OCI-LY7 (cell line): ENCODE data around the gene LAPTM5. TPM values are rescaled to one million over a fixed set of nuclear protein-coding genes. Genes with fewer than 3 reads are reported as not detected.
A peak's percentile ranks its signal among the peaks of the same experiment; 100 is the strongest.

Experiments used
- BruUV-seq: library from RNA; stranded (reverse); fragments of 400-500 nt; replicated peaks from 2 replicates; lab custom pipeline; 2021; lab: Mats Ljungman, UMichigan
- CTCF ChIA-PET: fragments of 300-600 bp; sonication (Branson Sonifier 250); formaldehyde crosslinking; loops from one replicate; lab custom pipeline; 2022; ENCODE audit warnings: antibody characterized with exemption; ENCODE audit not compliant: unreplicated experiment; lab: Charles Lee
- POLR2A ChIA-PET: fragments of 300-600 bp; sonication (Branson Sonifier 250); formaldehyde crosslinking; loops from one replicate; lab custom pipeline; 2022; ENCODE audit warnings: antibody characterized with exemption; lab: Charles Lee
- DNase-seq: peaks from one replicate; pipeline ENCODE4 v3.0.0-alpha.2; 2015; ENCODE audit warnings: low spot score
- H2AFZ ChIP-seq: fragments of 200-600 bp; sonication (generic), shearing (Covaris generic); 2 replicates; pipeline ENCODE4 v1.6.1; 2014; ENCODE audit warnings: mild to moderate bottlenecking, antibody characterized with exemption, low read length, moderate library complexity
- H3K27ac ChIP-seq: fragments of 200-600 bp; sonication (generic); 2 replicates; pipeline ENCODE4 v1.5.1; 2014; ENCODE audit warnings: mixed run types, low read depth, mild to moderate bottlenecking, moderate library complexity, low read length, inconsistent platforms; ENCODE audit not compliant: poor library complexity, severe bottlenecking
- H3K36me3 ChIP-seq: fragments of 200-600 bp; sonication (generic); 2 replicates; pipeline ENCODE4 v1.6.1; 2014; ENCODE audit warnings: mild to moderate bottlenecking, antibody characterized with exemption, low read length, moderate library complexity, mixed read lengths; ENCODE audit not compliant: insufficient read depth
- H3K4me1 ChIP-seq: fragments of 200-600 bp; sonication (generic); 2 replicates; pipeline ENCODE4 v1.5.1; 2014; ENCODE audit warnings: mild to moderate bottlenecking, low read length; ENCODE audit not compliant: insufficient read depth, poor library complexity, severe bottlenecking
- H3K4me2 ChIP-seq: fragments of 200-600 bp; sonication (generic); 2 replicates; pipeline ENCODE4 v1.6.1; 2014; ENCODE audit warnings: mild to moderate bottlenecking, low read length
- H3K4me3 ChIP-seq: fragments of 200-600 bp; sonication (generic); 2 replicates; pipeline ENCODE4 v1.5.1; 2014; ENCODE audit warnings: mild to moderate bottlenecking, low read depth, low read length; ENCODE audit not compliant: poor library complexity, severe bottlenecking
- H3K79me2 ChIP-seq: fragments of 200-600 bp; sonication (generic); 2 replicates; pipeline ENCODE4 v1.6.1; 2016; ENCODE audit warnings: low read depth, mild to moderate bottlenecking, low read length, moderate library complexity, mixed read lengths; ENCODE audit not compliant: insufficient read depth
- H3K9me2 ChIP-seq: fragments of 200-600 bp; sonication (generic); 2 replicates; pipeline ENCODE4 v1.6.1; 2016; ENCODE audit warnings: mild to moderate bottlenecking, low read length, mixed read lengths; ENCODE audit not compliant: insufficient read depth
- H3K9me3 ChIP-seq: fragments of 200-600 bp; sonication (generic); 2 replicates; pipeline ENCODE4 v1.6.1; 2014; ENCODE audit warnings: mild to moderate bottlenecking, mixed run types, low read length, mixed read lengths
- H4K20me1 ChIP-seq: fragments of 200-600 bp; sonication (generic); 2 replicates; pipeline ENCODE4 v1.6.1; 2014; ENCODE audit warnings: mild to moderate bottlenecking, antibody characterized with exemption, low read length, moderate library complexity, mixed read lengths; ENCODE audit not compliant: insufficient read depth
- CTCF ChIP-seq: fragments of 200-600 bp; sonication (generic); conservative IDR thresholded peaks from 2 replicates; pipeline ENCODE4 v1.5.1; 2014; ENCODE audit warnings: mild to moderate bottlenecking, antibody characterized with exemption, low read length, moderate library complexity, mixed read lengths
- EZH2phosphoT487 ChIP-seq: fragments of 200-600 bp; sonication (generic); IDR thresholded peaks from 2 replicates; pipeline ENCODE4 v1.6.1; 2018; ENCODE audit warnings: low read depth, borderline replicate concordance, mild to moderate bottlenecking, mixed run types, antibody characterized with exemption, low read length, moderate library complexity, mixed read lengths
- intact Hi-C: fragments of 100-400 bp; cut with micrococcal nuclease; formaldehyde crosslinking; loops from one replicate; pipeline ENCODE4 v1.10.0; 2022; ENCODE audit not compliant: unreplicated experiment
- total RNA-seq, 2 experiments: library from RNA; depleted of rRNA in 1 of 2; stranded (reverse); fragments of >200 nt in 1 of 2; shearing (Covaris generic) in 1 of 2; gene quantifications; 2 replicates each; pipeline ENCODE4 v1.2.3, GENCODE V29; 2014 to 2022

Gene LAPTM5
- total RNA-seq, 2 experiments from 2014 or later, result 113 to 137 TPM

DNA sequence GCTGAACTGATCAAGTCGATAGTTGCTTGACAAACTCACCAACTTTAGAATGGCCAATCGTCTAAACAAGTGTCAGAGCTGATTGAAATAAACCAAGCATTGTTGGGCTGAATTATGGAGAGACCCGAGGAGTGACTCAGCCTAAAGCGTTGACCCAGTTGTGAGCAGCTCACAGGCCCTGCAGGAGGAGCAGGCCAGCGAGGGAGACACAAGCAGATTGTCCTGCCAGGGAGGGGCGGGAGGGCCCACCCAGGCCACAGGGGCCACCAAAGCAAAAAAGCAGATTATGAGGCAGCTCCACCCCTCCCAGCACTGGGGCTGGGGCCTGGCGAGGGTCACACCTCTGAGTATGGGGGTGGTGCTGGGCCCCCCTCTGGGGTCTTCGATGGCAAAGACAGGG, 24.1 kb downstream of the LAPTM5 start:
- DNase-seq, result no peak
- intact Hi-C loops, result no loop called here
- CTCF ChIA-PET, result interaction anchor here (1.0 kb wide), 1 partner anchor 10 kb away, joined by 3 read pairs; no protein-coding TSS in a partner anchor
- H3K9me2 ChIP-seq, result no peaks in the 10 kb centered on the region
- POLR2A ChIA-PET, result interaction anchor here (1.5 kb wide), 1 partner anchor 28 kb away, joined by 4 read pairs; no protein-coding TSS in a partner anchor
- H4K20me1 ChIP-seq, result no peaks in the 10 kb centered on the region
- H2AFZ ChIP-seq, result no peak overlapping the region
- no TSS peak for BruUV-seq
- H3K4me2 ChIP-seq, result no peak overlapping the region
- H3K9me3 ChIP-seq, result no peaks in the 10 kb centered on the region
- no peak overlapping the region for H3K27ac ChIP-seq
- peaks cover 44% of the 10 kb centered on the region for H3K4me1 ChIP-seq
- no peak overlapping the region for H3K4me3 ChIP-seq
- no peaks in the 10 kb centered on the region for H3K79me2 ChIP-seq
- TF ChIP-seq CTCF (no peak), EZH2phosphoT487 (no peak)
- H3K36me3 ChIP-seq, result peaks cover 18% of the 10 kb centered on the region

GRCh38 chr1:30732277-30732996, 25.1 kb downstream of the LAPTM5 start:
- Histone ChIP-seq H3K36me3 (peaks cover 13% of the 10 kb centered on the region; the same call in 1 of the 2 replicates), H3K4me2 (no peak overlapping the region), H3K9me2 (no peaks in the 10 kb centered on the region), H3K4me1 (peaks cover 37% of the 10 kb centered on the region), H3K9me3 (no peaks in the 10 kb centered on the region), H4K20me1 (no peaks in the 10 kb centered on the region), H3K27ac (peak overlapping the region; percentile 18), H3K79me2 (no peaks in the 10 kb centered on the region), H2AFZ (no peak overlapping the region), H3K4me3 (no peak overlapping the region)
- no peak for TF ChIP-seq EZH2phosphoT487
- TF ChIP-seq CTCF, result no peak
- BruUV-seq, result no TSS peak
- intact Hi-C loops, result no loop called here
- POLR2A ChIA-PET, result interaction anchor here (1.5 kb wide), 1 partner anchor 29 kb away, joined by 4 read pairs; no protein-coding TSS in a partner anchor
- CTCF ChIA-PET, result interaction anchor here (1.0 kb wide), 1 partner anchor 11 kb away, joined by 3 read pairs; no protein-coding TSS in a partner anchor
- DNase-seq, result no peak

DNA sequence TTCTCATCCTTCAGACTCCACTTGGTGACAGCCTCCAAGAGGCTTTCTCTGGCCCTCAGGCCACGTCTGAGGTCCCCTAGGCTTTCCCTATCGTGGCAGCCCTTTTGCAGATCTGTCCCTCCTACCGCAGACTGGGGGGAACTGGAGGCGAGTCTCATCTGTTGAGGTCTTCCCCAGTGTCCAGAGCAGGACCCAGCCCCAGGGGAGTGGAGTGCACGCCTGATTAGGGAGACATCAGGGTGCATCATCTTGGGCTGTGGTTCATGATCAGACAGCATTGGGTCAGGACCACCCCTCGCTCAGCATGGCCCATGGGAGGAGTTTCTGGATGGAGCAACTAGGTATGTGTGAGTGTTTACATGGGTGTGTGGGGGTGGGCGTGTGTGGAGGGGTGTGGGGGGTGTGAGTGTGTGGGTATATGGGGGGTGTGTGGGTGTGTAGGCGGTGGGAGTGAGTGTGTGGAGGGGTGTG, 25.7 kb downstream of the LAPTM5 start:
- H3K9me3 ChIP-seq, result no peaks in the 10 kb centered on the region
- TF ChIP-seq CTCF (no peak), EZH2phosphoT487 (no peak)
- no TSS peak for BruUV-seq
- CTCF ChIA-PET, result no interaction called here
- no peak overlapping the region for H3K4me2 ChIP-seq
- no peak overlapping the region for H3K4me3 ChIP-seq
- POLR2A ChIA-PET, result interaction anchor here (1.5 to 2.7 kb wide), 2 partner anchors 13 to 29 kb away, joined by 4 to 19 read pairs; no protein-coding TSS in a partner anchor
- intact Hi-C loops, result no loop called here
- peaks cover 37% of the 10 kb centered on the region for H3K4me1 ChIP-seq
- H3K9me2 ChIP-seq, result no peaks in the 10 kb centered on the region
- no peak overlapping the region for H2AFZ ChIP-seq
- H3K79me2 ChIP-seq, result no peaks in the 10 kb centered on the region
- no peak overlapping the region for H3K27ac ChIP-seq
- no peaks in the 10 kb centered on the region for H4K20me1 ChIP-seq
- peaks cover 13% of the 10 kb centered on the region; the same call in 1 of the 2 replicates for H3K36me3 ChIP-seq
- DNase-seq, result no peak
